Epithelial cell of esophagus (primary cell): ENCODE results near the gene ESRRA.
"Not testable (repeated sequence)": the region's sequence is repeated elsewhere in the genome, so short reads cannot be mapped to it uniquely, and the experiment has no call there.

Experiments
- DNase-seq: peaks from one replicate; pipeline ENCODE4 v3.0.0; 2010; ENCODE audit warnings: low read depth
- H3K4me3 ChIP-seq: 2 replicates; pipeline ENCODE4 v1.5.1; 2011; ENCODE audit warnings: mild to moderate bottlenecking, low read length, control low read depth
- CTCF ChIP-seq: IDR thresholded peaks from 2 replicates; pipeline ENCODE4 v1.5.1; 2011; ENCODE audit warnings: low read depth, mild to moderate bottlenecking, low read length, control low read depth, inconsistent platforms; ENCODE audit not compliant: insufficient read depth; ENCODE audit errors: missing control alignments

ESRRA gene

DNA sequence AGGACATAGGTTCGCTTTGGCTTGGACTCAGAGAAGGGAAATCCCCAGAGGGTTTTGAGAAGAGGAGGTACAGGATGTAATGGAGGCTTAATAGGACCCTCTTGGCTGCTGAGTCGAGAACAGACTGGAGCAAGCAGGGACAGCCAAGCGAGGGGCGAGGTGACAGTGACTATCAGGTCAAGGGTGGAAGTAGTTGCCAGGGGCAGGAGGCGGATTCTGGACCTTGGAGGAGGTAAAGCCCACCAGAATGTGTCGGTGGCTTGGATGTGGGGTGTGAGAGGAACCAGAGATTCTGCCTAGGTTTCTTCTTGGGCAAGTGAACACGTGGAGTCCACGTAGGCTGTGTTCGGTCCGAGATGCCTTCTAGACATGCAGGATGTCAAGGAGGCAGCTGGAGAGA, 7.6 kb downstream of the ESRRA start:
- H3K4me3 ChIP-seq, result no peak overlapping the region
- TF ChIP-seq CTCF, result no peak
- DNase-seq, result no peak

GRCh38 chr11:64313491-64314145, 8.3 kb downstream of the ESRRA start:
- no peak for TF ChIP-seq CTCF
- H3K4me3 ChIP-seq, result no peak overlapping the region
- DNase-seq, result no peak

DNA sequence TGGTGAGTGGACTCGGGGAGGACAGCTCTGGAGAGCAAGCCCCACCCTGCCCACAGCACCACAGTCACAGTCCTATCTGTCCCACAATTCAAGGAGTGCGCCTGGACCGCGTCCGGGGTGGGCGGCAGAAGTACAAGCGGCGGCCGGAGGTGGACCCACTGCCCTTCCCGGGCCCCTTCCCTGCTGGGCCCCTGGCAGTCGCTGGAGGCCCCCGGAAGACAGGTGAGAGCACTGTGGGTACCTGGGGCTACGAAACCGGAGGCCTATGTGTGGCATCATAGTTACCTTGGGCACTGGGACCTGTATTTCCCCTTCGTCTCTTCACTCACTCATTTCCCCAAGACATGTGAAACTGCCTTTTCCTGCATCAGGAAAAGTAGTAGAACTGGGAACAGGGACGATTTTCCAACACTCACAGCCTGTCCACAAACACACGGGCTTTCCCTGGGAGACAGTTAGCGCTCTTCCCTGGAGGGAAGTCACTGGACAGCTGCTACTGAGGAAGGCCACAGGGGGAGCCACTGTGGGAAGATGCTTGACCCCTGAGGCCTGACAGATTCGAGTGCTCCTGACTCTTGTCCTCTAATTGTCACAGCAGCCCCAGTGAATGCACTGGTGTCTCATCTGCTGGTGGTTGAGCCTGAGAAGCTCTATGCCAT, 9.0 kb downstream of the ESRRA start:
- no peak overlapping the region for H3K4me3 ChIP-seq
- TF ChIP-seq CTCF, result peak; percentile 12
- no peak for DNase-seq

GRCh38 chr11:64314805-64315561, 9.7 kb downstream of the ESRRA start:
- no peak for TF ChIP-seq CTCF
- no peak for DNase-seq
- H3K4me3 ChIP-seq, result no peak overlapping the region

DNA sequence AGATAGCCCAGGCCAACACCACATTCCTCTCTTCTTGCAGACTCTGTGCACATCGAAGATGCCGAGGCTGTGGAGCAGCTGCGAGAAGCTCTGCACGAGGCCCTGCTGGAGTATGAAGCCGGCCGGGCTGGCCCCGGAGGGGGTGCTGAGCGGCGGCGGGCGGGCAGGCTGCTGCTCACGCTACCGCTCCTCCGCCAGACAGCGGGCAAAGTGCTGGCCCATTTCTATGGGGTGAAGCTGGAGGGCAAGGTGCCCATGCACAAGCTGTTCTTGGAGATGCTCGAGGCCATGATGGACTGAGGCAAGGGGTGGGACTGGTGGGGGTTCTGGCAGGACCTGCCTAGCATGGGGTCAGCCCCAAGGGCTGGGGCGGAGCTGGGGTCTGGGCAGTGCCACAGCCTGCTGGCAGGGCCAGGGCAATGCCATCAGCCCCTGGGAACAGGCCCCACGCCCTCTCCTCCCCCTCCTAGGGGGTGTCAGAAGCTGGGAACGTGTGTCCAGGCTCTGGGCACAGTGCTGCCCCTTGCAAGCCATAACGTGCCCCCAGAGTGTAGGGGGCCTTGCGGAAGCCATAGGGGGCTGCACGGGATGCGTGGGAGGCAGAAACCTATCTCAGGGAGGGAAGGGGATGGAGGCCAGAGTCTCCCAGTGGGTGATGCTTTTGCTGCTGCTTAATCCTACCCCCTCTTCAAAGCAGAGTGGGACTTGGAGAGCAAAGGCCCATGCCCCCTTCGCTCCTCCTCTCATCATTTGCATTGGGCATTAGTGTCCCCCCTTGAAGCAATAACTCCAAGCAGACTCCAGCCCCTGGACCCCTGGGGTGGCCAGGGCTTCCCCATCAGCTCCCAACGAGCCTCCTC, 10.6 kb downstream of the ESRRA start:
- DNase-seq, result not testable (repeated sequence)
- peak overlapping the region; percentile 80 for H3K4me3 ChIP-seq

- peak; percentile 48 for TF ChIP-seq CTCF
- DNase-seq, result peak; percentile 77
- H3K4me3 ChIP-seq, result peak overlapping the region; percentile 80
Measured at GRCh38 chr11:64316672-64317324, 11.5 kb downstream of the ESRRA start.
